DMS53 treated with DMSO at 0.1 percent for 48 hours (cell line): ENCODE data around the gene SPSB2.
"Not testable (repeated sequence)": the region's sequence is repeated elsewhere in the genome, so short reads cannot be mapped to it uniquely, and the experiment has no call there.

ENCODE experiments used
- DNase-seq: peaks from one replicate; lab custom pipeline; 2025; ENCODE audit not compliant: unreplicated experiment; lab: John Stamatoyannopoulos, UW

Gene SPSB2

GRCh38 chr12:6873094-6874014 lies at the start of gene SPSB2:
SPSB2 (minus strand) TSS chr12:6873303; CDS start chr12:6872901, 402 bp downstream.
- DNase-seq = peak; percentile 99

DNA sequence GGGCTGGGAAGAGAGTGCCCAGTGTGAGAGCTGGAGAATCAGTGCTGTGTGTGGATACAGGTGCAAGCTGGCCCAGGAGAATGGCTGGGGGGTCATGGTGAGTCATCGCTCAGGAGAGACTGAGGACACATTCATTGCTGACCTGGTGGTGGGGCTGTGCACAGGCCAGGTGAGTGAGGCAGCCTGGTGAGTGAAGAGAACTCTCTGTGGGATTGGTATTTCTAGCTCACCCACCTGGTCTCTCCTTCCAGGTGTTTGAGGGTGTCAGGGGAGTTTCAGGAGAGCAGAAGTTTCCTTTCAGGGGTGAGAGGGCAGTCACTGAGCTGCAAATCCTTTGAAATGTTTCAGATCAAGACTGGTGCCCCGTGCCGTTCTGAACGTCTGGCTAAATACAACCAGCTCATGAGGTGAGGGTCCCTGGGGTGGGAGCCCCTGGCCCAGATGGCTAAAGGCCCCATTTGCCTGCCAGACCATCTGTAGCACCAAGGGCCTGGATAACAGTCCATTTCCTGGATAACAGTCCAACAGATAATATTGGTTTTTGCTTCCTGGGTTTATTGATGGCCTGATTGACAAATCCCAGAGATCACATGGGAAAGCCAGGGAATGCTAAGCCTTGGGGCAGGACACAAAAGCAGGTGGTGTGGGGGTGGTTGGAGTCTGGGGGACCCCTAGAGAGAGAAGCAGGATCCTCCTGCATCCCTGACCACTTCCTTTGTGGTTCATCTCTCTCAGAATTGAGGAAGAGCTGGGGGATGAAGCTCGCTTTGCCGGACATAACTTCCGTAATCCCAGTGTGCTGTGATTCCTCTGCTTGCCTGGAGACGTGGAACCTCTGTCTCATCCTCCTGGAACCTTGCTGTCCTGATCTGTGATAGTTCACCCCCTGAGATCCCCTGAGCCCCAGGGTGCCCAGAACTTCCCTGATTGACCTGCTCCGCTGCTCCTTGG lies 49.2 kb upstream of the SPSB2 start:
- DNase-seq = peak; percentile 43

DNA sequence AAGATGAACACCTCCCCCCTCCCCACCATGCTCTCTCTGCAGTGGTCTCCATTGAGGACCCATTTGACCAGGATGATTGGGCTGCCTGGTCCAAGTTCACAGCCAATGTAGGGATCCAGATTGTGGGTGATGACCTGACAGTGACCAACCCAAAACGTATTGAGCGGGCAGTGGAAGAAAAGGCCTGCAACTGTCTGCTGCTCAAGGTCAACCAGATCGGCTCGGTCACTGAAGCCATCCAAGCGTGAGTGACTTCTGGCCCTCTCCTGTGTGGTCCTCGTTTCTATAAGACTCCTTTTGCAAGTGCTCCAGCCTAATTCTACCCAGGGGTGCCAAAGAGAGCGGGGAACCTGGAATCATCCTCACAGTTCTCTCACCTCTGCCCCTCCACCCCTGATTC lies 48.4 kb upstream of the SPSB2 start:
- no peak for DNase-seq

- no peak for DNase-seq
These were observed 46.5 kb upstream of the SPSB2 start for GRCh38 chr12:6919588-6919987.

- DNase-seq = no peak
These were observed 44.6 kb upstream of the SPSB2 start for GRCh38 chr12:6917491-6918231.

DNA sequence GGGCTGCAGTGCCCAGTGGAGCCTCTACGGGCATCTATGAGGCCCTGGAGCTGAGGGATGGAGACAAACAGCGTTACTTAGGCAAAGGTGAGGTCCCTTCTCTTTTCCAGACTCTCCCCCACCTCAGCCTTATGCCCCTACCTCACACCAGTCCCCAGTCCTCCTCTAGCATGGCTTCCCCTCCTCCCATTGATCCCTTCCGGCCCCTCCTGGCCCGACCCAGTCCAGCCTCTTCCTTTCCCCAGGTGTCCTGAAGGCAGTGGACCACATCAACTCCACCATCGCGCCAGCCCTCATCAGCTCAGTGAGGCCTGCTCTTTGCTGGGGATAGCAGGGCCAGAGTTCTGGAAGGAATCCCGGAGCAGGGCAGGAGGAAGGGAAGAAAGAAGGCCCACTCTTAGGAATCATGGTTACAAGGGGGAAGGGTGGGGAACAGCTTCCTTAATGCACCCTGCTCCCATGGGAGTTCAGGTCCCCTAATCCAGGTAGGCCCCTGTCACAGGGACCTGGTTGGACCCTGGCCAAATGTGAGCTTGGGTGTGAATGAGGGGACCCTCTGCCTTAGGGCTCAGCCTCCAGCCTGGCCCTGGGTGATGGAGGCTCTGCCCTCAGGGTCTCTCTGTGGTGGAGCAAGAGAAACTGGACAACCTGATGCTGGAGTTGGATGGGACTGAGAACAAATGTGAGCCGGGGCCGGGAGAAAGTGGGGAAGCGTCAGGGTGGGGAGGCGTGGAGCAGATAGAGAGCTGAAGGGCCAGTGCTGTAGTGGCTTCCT lies 43.5 kb upstream of the SPSB2 start:
- DNase-seq = no peak

- no peak for DNase-seq
These were observed 42.7 kb upstream of the SPSB2 start for GRCh38 chr12:6915789-6916285.

DNA sequence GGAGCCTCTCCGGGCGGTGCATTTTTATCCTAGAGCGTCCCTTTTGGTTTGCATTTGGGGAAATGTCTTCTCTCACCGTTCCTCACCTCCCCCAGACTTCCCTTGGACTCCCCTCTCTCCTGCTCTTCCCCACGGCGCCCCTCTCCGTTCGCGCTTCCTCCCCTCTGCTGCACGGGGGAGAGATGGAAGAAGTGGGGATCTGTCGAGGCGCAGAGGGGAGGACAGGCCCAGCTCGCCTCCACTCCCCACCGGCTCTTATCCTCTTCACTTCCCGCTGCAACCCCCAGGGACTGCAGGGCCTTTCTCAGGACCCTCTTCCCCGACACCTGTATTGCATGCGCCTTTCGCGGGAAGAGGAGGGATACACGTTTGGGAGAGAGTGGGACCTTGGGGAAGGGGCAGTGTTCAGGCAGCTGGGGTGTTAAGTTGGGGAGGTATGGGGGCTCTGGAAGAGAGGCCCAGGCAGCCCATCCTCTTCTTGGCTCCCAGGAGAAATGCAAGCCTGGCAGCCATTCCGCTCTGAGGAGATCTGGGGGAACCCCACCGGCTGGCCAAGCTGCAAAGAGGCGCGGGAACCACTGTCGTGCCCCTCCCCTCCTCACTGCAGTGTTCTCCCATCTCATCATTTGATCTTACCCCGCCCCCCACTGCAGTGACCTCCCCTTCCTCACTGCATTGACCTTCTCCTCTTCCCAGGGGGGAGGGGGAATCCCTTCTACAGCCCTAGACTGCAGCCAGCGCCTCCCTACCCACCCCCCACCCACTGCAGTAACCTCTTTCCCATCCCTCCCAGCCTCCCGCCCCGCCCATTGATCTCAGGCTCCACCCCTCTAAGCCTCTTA lies 42.1 kb upstream of the SPSB2 start:
- DNase-seq = no peak

- DNase-seq = peak; percentile 58
These were observed 41.3 kb upstream of the SPSB2 start, which contains the start of gene ENO2 for GRCh38 chr12:6914246-6914946. ENO2 (plus strand) TSS chr12:6914580; CDS start chr12:6915833, 1,253 bp downstream.

- no peak for DNase-seq
These were observed 39.2 kb upstream of the SPSB2 start for GRCh38 chr12:6912164-6912935.

DNA sequence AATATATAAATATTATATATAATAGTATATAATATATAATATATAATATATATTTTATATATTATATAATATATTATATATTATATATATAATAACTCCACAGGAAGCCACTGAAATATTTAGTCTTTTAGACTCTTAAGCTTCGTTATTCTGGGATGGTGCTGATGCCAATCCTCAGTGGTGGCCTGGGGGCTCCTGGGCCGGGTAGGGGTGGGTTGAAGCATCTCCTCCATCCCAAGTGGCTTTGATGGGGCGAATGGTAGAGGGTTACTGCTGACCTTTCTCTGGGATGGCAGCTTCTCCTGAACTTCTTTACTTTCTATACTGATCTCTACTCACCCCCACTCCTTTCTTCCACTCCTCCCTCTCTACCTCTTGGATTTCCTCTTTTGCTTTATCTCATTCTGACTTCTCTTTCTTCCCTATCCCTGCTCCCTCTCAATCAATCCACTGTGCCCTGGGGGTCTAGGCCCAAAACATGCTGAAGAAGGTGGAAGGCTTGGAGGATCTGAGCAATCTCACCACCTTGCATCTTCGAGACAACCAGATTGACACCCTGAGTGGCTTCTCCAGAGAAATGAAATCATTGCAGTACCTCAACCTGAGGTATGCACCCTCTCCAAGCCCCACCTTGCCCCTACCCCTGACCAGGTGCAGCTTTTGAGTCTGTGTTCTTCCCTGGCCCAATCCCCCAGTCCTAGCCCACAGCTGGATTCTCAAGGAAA lies 36.5 kb upstream of the SPSB2 start:
- no peak for DNase-seq

GRCh38 chr12:6908141-6908540 lies 35.0 kb upstream of the SPSB2 start:
- DNase-seq = not testable (repeated sequence)

GRCh38 chr12:6905414-6906040 lies 32.4 kb upstream of the SPSB2 start:
- no peak for DNase-seq

- peak; percentile 99 for DNase-seq
These were observed 31.5 kb upstream of the SPSB2 start, which contains the start of gene LRRC23 for GRCh38 chr12:6904280-6905276. LRRC23 (plus strand) TSS chr12:6904822; CDS start chr12:6905634, 812 bp downstream.

DNA sequence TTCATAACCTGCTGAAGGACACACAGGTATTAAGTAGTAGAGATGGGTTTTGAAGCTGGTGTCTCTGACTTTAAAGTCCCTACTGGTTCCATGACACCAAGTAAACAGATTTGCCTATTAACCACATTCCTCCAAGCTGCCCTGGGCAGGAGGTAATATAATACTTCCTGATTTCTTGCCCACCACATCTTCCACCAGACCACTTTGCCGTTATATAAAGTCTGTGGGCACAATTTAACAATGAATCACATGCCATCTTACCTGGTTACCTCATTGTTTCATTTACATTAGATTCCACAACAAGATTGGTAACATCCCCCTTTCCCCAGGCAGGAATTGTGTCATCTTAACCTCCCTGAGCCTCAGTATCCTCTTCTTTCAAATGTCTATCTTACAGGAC lies 30.6 kb upstream of the SPSB2 start:
- no peak for DNase-seq
